ENCODE data around the gene ADGRV1.
"Not testable (repeated sequence)": the region's sequence is repeated elsewhere in the genome, so short reads cannot be mapped to it uniquely, and the experiment has no call there.

ADGRV1 gene

DNA sequence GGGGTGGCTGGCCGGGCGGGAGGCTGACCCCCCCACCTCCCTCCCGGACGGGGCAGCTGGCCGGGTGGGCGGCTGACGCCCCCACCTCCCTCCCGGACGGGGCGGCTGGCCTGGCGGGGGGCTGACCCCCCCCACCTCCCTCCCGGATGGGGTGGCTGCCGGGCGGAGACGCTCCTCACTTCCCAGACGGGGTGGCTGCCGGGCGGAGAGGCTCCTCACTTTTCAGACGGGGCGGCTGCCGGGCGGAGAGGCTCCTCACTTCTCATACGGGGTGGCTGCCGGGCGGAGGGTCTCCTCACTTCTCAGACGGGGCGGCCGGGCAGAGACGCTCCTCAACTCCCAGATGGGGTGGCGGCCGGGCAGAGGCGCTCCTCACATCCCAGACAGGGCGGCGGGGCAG, 37.2 kb downstream of the ADGRV1 start:
- not testable (repeated sequence) for DNase-seq

DNA sequence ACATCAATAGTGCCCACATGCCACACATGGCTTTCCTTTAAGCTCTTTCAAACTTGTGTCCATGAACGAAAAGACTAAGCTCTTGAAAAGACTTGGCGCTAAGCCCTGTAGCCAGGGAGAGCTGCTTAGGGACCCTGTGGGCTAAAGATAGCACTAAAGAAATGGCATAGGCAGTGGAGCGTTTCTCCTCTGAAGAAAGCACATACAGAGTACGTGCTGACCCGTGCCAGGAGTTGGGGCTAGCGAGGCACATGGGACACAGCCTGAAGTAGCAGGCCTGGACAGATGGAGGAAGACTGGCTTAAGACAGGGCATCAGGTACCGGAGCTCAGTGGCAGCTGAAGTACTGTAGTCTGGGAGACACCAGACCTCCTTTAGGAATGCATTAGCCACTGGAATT, 39.7 kb downstream of the ADGRV1 start:
- DNase-seq: no peak

DNA sequence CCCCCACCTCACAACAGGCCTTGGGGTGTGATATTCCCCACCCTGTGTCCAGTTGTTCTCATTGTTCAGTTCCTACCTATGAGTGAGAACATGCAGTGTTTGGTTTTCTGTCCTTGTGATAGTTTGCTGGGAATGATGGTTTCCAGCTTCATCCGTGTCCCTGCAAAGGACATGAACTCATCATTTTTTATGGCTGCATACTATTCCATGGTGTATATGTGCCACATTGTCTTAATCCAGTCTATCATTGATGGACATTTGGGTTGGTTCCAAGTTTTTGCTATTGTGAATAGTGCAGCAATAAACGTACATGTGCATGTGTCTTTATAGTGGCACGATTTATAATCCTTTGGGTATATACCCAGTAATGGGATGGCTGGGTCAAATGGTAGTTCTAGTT, 41.7 kb downstream of the ADGRV1 start:
- not testable (repeated sequence) for DNase-seq

DNA sequence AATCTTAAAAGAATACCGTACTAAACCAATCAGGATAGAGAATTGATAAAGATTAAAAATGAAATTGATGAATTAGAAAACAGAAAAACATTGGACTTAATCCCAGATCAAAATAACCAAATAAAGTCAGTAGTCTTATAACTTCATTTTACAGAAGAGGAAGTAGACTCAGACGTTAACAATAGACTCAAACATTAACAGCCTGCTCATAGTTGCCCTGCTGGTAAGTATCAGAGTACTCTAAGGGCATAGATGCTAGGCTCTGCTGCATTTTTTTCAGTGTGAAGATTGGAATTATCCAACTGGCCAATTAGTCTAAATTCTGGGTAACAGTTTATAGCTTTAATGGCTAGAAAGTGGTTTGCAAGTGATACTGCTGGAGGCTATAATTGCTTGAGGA, 42.9 kb downstream of the ADGRV1 start:
- DNase-seq: no peak

DNA sequence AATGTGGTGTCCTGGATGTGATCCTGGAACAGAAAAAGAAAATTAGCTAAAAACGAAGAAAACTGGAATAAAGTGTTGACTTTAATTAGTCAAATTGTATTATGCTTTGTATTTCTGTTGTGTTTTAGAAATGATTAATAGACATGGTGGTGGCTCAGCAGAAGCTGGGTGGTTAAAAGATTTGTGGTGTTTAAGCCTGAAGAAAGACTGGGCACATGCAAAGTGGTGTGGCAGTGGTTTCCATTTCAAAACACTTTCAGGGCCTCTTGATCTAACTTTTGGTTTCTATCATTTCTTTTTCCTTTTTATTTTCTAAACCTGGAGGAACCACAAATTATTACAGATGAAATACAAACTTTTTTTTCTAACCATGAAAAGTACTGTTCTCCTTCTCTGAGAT, 44.1 kb downstream of the ADGRV1 start:
- no peak for DNase-seq

DNA sequence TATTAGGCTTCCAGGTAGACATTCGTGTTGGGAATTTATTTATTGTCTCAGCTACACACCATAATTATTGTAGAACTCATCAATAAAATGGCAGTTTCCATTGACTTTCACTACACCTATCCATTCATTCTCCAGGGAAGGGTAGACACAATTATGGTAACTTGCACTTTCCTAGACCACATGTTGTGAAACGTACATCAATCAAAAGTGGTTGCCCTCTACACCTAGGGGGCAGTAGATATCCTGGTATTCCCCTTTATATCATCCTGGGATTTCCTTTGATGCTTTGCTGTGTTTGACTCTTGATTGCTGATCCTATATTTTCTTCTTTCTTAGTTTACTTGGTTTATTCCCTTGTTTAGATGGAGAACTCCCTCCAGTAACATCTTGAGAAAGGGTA, 47.9 kb downstream of the ADGRV1 start:
- DNase-seq: no peak

DNA sequence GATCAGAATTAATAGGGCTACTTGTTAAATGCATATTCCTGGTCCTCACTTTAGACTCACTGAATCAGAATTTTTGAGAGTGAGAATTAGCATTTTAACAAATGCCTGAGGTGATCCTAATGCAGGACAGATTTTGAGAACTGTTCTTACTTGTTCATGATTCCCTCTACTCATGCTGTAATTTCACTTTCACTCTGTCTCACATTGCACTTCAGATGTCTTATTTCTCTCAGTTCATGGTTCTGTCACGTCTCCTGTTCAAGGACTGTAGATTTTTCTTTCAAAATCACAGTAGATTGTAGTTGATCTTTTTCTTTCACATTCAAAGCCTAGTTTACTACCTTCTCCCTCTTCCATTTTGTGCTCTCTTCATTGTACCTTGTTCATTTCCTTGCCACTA, 54.3 kb downstream of the ADGRV1 start:
- DNase-seq: peak; percentile 10

DNA sequence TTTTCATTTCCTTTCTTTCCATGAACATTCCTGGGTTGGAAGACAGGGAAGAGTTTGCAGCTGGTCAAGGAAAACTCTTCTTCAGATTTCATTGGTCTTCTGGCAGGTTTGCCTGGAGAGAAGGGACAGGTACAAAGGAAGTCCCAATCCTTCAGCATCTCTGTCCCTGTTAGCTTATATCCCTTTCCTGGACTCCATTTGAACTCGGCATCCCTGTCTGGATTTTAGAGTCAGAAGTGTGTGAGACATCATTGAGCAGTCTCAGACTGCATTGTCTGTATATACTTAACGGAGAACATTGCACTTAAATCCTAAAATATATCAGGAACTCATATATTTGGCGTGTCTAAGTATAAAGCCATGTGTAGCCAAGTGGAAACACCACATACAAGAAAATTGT, 54.9 kb downstream of the ADGRV1 start:
- DNase-seq: no peak

DNA sequence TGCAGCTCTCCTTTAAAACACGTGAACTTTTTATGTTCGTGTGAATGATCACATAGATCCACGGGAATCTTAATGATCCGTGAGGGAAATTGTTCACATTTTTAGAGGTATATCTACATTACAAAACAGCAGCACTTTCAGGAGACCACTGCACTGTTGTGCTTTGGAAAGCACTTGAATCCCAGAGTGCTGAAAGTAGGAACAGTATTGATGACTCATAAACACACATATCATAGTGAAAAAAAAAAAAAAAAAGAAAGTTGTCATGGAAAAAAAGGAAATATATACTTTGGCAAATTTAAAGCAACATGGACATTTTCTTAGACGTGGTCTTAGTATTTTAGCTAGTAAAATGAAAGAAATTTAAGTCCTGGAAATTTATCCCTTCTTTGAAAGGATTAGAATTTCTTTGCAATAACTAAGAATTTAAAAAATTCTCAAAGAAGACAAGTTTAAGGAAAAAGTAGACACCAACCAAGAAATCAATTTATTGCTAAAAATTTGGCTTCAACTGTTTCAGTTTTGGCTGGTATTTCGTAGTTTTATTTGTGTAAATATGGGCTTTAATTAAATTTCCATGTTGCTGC, 55.4 kb downstream of the ADGRV1 start:
- DNase-seq: no peak

DNA sequence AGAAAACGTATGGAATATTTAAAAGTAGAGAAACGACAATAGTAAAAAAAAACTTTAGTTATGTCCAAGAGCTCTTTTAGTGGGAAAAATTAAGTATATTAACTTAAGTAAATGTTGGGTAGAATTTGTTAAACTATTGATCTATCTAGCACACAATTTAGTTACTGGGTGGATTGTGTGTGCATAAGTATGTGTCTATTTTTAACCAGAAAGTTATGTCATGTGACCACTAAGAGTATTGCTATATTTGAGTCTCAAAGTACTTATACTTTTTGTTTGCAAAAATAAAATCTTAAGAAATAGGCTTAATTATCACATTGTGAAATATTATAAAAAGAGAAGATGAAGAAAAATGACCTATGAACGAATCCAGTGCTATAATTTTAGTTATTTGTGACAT, 56.8 kb downstream of the ADGRV1 start:
- no peak for DNase-seq

DNA sequence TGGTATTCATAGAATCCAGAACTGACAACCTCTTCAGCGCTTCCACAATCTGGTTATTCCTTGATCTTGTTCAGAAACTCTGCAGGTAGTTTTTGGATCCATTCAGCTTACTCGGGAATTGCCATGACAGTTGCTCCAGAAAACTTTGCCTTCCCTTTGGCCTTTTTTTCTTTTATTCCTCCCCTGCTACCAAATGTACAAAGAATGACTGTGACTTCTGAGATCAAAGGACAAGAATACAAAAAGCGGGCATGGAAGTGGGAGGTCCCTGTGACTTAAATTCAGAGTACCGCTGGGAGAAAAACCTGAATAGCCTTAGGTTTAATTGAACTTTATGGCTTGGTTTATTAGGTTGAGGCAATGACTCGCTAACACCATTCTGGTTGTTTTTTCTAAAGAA, 59.5 kb downstream of the ADGRV1 start:
- DNase-seq: no peak

DNA sequence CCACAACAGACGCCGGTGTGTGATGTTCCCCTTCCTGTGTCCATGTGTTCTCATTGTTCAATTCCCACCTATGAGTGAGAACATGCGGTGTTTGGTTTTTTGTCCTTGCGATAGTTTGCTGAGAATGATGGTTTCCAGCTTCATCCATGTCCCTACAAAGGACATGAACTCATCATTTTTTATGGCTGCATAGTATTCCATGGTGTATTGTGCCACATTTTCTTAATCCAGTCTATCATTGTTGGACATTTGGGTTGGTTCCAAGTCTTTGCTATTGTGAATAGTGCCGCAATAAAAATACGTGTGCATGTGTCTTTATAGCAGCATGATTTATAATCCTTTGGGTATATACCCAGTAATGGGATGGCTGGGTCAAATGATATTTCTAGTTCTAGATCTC, 61.2 kb downstream of the ADGRV1 start:
- not testable (repeated sequence) for DNase-seq

DNA sequence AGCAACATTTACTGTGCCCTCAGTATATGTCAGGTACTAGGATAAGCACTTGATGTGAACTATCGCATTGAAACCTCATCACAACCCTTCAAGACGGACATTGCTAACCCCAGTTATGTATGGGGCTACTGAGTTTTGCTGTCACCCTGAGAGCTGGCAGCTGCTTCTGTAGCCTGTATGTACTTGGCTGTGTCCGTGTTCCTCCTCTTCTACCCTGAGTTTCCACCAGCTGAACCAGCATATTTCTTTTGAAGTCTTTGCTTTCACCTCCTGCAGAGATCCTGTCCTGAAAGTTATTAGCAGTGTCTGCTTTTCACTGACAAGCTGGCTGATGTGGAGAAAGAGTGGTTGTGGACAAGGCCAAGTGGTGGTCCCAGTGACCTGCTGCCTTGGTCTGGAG, 63.3 kb downstream of the ADGRV1 start:
- no peak for DNase-seq

DNA sequence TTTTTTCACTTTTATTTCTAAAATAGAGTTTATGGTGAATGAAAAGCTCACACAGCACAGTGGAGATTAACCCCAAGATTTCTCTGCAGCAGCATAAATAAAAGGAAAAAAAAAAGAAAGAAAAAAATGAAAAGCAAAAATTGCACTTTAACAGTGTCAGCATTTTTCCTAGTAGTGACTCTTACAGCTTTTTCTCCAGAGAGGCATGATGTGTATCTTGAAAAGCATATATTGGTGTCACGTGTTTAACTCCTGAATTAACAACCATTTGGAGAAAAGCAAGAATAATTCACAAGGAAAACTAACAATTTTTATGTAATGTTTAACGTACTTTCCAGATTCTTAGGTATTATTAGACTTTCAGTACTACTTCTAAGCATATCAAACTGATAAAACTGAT, 67.9 kb downstream of the ADGRV1 start:
- DNase-seq: no peak

DNA sequence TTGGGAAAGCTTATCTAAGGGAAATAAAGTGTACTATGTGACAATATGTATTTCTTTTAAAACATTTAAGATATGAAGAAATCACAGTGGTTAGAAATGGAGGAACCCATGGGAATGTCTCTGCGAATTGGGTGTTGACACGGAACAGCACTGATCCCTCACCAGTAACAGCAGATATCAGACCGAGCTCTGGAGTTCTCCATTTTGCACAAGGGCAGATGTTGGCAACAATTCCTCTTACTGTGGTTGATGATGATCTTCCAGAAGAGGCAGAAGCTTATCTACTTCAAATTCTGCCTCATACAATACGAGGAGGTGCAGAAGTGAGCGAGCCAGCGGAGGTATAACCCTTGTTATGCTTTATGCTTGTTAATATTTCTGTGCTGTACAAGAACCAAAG, 69.9 kb downstream of the ADGRV1 start:
- no peak for DNase-seq

DNA sequence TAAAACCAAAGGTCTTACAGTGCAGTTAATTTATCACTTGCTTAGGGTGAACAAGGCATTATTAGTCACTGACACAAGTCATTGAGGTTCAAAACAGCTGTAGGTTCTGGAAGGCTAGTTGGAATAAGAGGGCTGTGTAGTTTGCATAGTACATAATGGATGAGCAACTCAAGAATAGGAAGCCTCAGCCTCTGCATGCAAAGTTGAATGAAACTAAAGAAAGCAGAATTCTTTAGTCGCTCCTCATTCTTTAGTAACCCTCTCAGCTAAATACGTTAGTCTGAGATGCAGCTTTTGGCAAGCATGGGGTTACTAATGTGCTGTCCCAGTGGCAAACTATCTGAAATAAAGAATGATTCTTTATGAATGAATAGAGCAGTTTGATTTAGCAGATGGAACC, 74.2 kb downstream of the ADGRV1 start:
- DNase-seq: no peak

DNA sequence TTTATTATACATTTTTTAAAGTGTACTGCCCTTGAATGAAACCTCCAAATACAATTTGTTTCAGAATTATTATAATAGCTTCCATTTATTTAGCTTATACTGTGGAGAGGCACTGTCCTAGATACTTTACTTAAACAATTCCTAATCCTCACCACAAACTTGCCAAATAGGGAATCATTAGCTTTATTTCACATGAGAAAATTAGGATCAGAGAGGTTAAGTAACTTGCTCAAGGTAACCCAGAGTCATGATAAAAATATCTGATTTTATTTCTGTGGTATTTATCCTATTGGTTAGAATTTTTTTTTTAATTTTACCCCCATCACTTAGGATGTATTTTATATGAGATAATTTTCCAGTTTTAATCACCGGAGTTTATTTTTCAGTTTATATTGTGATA, 78.4 kb downstream of the ADGRV1 start:
- DNase-seq: no peak

DNA sequence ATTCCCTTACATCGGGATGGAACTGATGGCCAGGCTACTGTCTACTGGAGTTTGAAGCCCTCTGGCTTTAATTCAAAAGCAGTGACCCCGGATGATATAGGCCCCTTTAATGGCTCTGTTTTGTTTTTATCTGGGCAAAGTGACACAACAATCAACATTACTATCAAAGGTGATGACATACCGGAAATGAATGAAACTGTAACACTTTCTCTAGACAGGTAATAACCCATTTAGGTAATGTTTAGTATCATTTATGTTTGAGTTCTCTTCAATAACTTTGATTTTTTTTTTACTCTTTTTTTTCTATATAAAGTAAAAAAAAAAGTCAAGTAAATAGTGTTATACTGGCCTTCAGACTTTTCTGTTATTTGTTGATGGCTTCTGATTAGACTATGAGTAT, 79.1 kb downstream of the ADGRV1 start:
- DNase-seq: no peak

DNA sequence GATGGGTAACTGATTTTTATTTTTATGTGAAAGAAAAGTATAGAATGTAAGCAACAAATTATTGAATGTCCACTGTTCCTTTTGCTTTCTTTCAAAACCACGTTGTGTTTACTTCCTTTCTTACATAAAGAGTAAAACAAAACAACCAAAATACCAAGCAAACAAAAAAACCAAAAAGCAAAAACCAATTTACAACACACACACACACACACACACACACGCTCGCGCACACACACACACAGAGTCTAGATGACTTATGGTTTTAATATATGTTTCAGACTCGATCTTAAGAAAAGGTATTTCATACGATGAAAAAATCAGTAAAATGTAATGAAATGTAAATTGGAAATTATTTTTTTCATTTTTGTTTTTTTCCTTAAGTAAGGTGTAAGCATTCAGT, 80.3 kb downstream of the ADGRV1 start:
- no peak for DNase-seq

DNA sequence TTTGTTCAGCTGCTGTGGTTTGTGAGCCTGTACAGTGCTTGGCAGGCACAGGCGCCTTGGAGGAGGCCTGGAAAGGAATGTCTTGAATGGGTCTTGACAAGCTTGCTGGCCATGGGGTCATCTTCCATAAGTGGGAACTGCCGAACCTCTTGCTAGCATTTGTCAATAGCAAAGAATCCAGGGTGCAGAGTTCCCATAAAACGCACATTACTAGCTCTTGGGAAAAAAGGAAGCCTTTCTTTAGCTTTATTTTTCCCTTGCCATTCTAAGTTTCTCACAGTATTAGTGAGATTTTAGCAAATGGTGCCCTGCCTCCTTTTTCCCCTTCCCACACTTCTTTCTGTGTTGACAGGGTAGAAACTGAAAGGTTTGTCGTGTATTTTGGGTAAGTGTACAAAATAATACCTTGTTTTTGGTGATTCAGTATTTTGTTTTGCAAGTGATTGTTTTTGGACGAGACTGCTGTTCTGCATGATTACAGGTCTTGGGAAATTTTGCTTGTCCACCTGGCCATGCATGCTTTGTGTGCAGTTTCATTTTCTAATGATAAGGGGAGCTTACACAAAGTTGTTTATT, 82.0 kb downstream of the ADGRV1 start:
- DNase-seq: no peak

DNA sequence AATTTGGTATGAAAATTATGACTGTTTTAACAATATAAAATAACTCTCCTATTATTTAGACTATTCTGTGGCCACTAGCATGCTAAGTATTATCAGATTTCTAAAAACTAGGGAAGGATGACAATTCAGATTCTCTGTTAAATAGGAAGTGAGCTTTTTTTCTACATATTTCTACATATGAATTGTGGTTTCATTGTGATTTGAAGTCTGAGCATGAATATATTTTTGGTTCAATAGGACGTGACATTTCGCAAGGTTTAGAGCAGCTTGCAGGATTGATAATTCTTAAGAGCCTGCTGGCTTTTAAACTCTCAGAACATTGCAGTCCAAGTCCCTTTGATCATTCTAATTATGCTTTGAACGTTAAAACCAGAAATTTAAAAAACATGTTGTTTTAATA, 82.9 kb downstream of the ADGRV1 start:
- no peak for DNase-seq

DNA sequence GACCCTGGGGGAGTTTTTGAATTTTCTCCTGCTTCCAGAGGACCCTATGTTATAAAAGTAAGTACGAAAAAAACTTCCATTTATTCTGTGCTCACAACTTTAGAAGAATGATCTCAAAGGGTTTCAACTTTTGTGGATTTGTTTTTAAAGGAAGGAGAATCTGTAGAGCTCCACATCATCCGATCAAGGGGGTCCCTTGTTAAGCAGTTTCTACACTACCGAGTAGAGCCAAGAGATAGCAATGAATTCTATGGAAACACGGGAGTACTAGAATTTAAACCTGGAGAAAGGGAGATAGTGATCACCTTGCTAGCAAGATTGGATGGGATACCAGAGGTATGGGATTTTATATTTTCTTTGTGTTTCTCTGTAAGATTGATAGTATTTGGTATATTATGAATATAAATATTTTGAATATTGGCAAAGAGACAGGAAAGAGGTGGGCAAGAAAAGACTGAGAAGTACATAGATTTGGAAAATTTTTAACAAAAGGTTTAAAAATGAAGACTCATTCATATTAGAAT, 84.2 kb downstream of the ADGRV1 start:
- DNase-seq: no peak

DNA sequence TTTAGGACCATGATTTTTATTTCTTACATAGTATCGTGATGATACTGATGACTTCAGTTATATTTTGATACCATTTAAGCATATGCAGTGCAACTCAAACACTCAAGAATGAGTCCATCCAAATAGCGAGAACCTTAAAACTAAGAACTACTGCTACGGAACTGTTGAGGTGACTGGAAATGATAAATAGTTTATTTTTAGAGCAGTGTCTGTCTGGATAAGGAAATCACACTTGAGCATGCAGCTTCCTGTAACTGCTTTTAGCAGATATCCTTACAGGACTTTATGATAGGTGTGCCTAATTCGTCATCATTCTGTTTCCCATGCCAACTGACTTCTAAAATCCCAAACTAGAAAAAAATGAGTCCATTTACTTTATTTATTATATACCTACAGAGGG, 85.5 kb downstream of the ADGRV1 start:
- DNase-seq: no peak

DNA sequence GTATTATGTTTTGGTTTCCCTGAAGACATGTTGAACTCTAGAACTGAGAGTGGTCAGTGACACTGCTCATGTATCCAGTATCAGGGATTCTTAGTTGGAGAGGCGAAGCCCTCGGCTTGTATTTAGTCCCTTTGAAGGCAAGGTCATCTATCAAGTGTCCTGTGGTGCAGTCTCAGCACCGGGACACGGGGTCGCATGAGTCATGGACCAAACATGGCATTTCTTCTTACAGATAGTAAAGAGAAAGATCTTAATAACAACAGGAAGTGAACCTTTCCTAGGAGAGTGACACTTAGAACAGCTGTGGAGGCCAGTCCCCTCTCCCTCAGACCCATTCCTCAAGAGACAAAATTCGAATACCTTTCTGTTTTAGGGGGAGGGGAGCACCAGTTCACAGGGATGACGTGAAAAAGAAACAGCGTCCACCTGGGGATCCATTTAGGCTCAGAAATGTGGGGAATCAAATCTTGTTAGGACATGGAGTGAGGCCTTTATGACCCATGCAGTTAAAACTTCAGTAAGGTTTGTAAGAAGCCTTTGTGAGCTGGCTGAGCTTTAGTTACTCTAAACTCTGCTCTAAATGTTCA, 86.5 kb downstream of the ADGRV1 start:
- no peak for DNase-seq

DNA sequence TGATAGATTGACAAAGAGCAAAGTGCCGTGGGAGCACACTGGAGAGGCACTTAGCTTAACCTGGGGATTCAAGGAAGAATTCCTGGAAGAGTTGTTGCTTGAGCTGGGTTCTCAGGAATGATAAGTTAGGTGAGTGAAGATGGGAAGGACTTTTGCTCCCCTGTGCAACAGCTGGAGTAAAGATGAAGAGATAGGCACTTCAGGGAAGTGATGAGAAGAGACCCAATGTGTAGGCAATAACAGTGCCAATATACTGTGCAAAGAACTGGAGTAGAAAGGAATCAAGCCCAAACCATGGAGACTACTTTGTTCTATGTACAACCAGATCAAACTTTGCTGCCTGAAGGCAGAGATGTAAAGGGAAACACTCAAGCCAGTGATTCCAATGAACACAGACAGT, 92.2 kb downstream of the ADGRV1 start:
- no peak for DNase-seq
